ENCODE results near the gene KANK4. TPM values are rescaled to one million over a fixed set of nuclear protein-coding genes. Genes with fewer than 3 reads are reported as not detected.

KANK4 gene
- polyA plus RNA-seq, 1 donor (not counting 4 experiments of a cell fraction or from before 2014, with no cell fraction given) = 0.92 TPM

DNA sequence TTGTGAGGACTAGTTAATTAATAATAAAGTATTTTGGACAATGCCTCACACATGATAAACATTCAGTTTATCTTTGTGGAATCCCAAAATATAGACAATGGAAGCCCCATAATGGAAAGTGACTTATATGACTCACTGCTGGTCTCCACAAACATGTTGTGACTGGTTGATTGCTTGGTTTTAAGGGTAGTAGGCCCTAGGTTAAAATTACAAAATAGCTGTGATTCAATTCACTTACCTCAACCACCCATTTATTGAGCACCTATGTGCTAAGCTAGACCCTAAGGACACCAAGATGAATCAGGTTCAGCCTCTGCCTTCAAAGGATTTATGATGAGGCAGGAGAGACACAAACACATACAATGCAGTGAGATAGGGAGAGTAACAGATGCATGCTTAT lies 42.4 kb downstream of the KANK4 start:
- Histone ChIP-seq H3K9me1 (ENCODE audit: control insufficient read depth, extremely low read depth, insufficient read depth, low read length) (no peaks in the 10 kb centered on the region), H3K4me3 (ENCODE audit: control insufficient read depth in 2 of 3, extremely low read depth in 1 of 3, insufficient read depth in 2 of 3, low read depth in 1 of 3, low read length in 3 of 3) (no peak overlapping the region)

DNA sequence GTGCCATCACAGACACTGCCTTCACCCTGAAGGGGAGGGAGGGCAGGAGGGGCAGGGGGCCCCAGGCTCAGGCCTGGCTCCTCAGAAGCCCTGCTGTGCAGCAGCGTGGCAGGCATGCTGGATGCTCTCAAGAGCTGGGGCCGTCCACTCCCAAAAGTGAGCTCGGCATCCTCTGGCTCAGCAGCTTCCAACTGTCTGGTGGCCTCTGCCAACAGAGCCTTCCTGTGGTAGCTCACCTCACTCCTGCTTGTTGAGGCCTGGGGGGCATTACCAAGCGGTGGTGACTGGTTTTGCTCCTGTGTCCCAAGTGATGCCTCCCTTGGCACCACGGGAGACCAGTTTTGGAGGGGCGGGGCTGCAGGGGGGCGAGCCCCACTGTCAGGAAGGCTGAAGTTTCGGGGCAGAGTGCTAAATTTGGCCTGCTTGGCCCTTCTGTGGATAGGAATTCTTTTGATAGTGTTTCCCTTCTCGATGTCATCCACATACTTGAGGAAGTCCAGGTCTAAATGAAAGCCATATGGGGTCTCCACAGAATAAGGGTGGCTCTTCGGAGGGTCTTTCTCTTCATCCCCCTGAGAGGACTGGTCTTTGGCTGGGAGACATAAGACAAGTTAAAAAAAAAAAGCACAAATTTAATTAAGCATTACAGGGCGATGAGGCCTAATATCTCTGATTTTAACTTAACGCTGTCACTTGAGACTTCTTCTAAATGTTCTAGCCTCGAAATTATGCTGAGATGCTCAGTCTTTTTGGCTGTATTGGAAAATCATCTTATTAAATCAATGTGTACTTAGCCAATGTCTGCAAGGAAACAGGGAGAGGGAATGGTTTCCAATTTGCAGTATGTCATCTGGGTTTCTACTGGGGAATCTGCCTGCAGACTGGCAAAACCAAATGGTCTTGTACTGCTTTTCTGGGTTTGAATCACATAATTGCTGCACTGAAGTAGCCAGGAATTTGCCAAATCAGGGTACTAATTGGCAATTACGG lies 44.4 kb downstream of the KANK4 start:
- Histone ChIP-seq H3K9ac (ENCODE audit: control insufficient read depth, extremely low read depth, insufficient read depth, low read length) (no peak overlapping the region), H3K79me2 (ENCODE audit: control insufficient read depth, insufficient read depth, low read length) (no peaks in the 10 kb centered on the region), H3K27me3 (ENCODE audit: control insufficient read depth, extremely low read depth, insufficient read depth, low read length) (no peaks in the 10 kb centered on the region), H3K27ac (ENCODE audit: control insufficient read depth, insufficient read depth, low read length) (no peak overlapping the region), H3K9me1 (ENCODE audit: control insufficient read depth, extremely low read depth, insufficient read depth, low read length) (no peaks in the 10 kb centered on the region), H4K20me1 (ENCODE audit: control insufficient read depth, extremely low read depth, insufficient read depth, low read length) (no peaks in the 10 kb centered on the region), H2AFZ (ENCODE audit: control insufficient read depth, low read length) (no peak overlapping the region), H3K4me1 (ENCODE audit: control insufficient read depth, extremely low read depth, insufficient read depth, low read length) (no peaks in the 10 kb centered on the region), H3K9me3 (ENCODE audit: control insufficient read depth, low read depth, low read length) (no peaks in the 10 kb centered on the region), H3K36me3 (ENCODE audit: control insufficient read depth in 2 of 2, extremely low read depth in 1 of 2, insufficient read depth in 2 of 2, low read length in 2 of 2) (no peaks in the 10 kb centered on the region), H3K4me3 (ENCODE audit: control insufficient read depth in 2 of 3, extremely low read depth in 1 of 3, insufficient read depth in 2 of 3, low read depth in 1 of 3, low read length in 3 of 3) (no peak overlapping the region), H3K4me2 (ENCODE audit: control insufficient read depth, extremely low read depth, insufficient read depth, low read depth, low read length) (no peak overlapping the region)
- no peak for DNase-seq (ENCODE audit: low read depth, low spot score)
- FAIRE-seq = no peak
- no peak for TF ChIP-seq EZH2 (IDR thresholded peaks at IDR 0.05; ENCODE audit: low read length)
- TF ChIP-seq, protein P1, sequence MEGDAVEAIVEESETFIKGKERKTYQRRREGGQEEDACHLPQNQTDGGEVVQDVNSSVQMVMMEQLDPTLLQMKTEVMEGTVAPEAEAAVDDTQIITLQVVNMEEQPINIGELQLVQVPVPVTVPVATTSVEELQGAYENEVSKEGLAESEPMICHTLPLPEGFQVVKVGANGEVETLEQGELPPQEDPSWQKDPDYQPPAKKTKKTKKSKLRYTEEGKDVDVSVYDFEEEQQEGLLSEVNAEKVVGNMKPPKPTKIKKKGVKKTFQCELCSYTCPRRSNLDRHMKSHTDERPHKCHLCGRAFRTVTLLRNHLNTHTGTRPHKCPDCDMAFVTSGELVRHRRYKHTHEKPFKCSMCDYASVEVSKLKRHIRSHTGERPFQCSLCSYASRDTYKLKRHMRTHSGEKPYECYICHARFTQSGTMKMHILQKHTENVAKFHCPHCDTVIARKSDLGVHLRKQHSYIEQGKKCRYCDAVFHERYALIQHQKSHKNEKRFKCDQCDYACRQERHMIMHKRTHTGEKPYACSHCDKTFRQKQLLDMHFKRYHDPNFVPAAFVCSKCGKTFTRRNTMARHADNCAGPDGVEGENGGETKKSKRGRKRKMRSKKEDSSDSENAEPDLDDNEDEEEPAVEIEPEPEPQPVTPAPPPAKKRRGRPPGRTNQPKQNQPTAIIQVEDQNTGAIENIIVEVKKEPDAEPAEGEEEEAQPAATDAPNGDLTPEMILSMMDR (optimal IDR thresholded peaks at IDR 0.05 in 1 of 3, IDR thresholded peaks at IDR 0.05 in 1 of 3, conservative IDR thresholded peaks at IDR 0.05 in 1 of 3; ENCODE audit: extremely low read depth in 1 of 3, insufficient read depth in 2 of 3, low read length in 3 of 3) = no peak
- dilution Hi-C loops (cut with MboI; ENCODE audit: extremely low pct_ligation_motif_present, low sequenced_read_pairs) = no loop called here

More for the DNA sequence above, 42.4 kb downstream of the KANK4 start:
- Histone ChIP-seq H3K4me2 (ENCODE audit: control insufficient read depth, extremely low read depth, insufficient read depth, low read depth, low read length) (no peak overlapping the region), H2AFZ (ENCODE audit: control insufficient read depth, low read length) (no peak overlapping the region), H3K79me2 (ENCODE audit: control insufficient read depth, insufficient read depth, low read length) (no peaks in the 10 kb centered on the region), H3K27ac (ENCODE audit: control insufficient read depth, insufficient read depth, low read length) (no peak overlapping the region), H3K27me3 (ENCODE audit: control insufficient read depth, extremely low read depth, insufficient read depth, low read length) (no peaks in the 10 kb centered on the region), H3K9me3 (ENCODE audit: control insufficient read depth, low read depth, low read length) (peaks cover 2% of the 10 kb centered on the region), H3K9ac (ENCODE audit: control insufficient read depth, extremely low read depth, insufficient read depth, low read length) (no peak overlapping the region), H4K20me1 (ENCODE audit: control insufficient read depth, extremely low read depth, insufficient read depth, low read length) (no peaks in the 10 kb centered on the region), H3K4me1 (ENCODE audit: control insufficient read depth, extremely low read depth, insufficient read depth, low read length) (no peaks in the 10 kb centered on the region), H3K36me3 (ENCODE audit: control insufficient read depth in 2 of 2, extremely low read depth in 1 of 2, insufficient read depth in 2 of 2, low read length in 2 of 2) (no peaks in the 10 kb centered on the region)
- TF ChIP-seq, protein P1 (optimal IDR thresholded peaks at IDR 0.05 in 1 of 3, IDR thresholded peaks at IDR 0.05 in 1 of 3, conservative IDR thresholded peaks at IDR 0.05 in 1 of 3; ENCODE audit: extremely low read depth in 1 of 3, insufficient read depth in 2 of 3, low read length in 3 of 3) = no peak
- DNase-seq (ENCODE audit: low read depth, low spot score) (peak; percentile 58), FAIRE-seq (peak; percentile 49)
- dilution Hi-C loops (cut with MboI; ENCODE audit: extremely low pct_ligation_motif_present, low sequenced_read_pairs) = no loop called here

Data from keratinocyte (primary cell).